B cell (primary cell): Measurements from ENCODE around the gene RERE.

Experiments used
- CTCF ChIP-seq: fragments of 200-600 bp; IDR thresholded peaks from one replicate; pipeline ENCODE4 v1.8.0; 2022; ENCODE audit warnings: antibody characterized with exemption, mild to moderate bottlenecking
- EZH2 ChIP-seq: IDR thresholded peaks from 2 replicates; pipeline ENCODE4 v1.6.1; 2012; ENCODE audit warnings: borderline replicate concordance, low read depth, mild to moderate bottlenecking, moderate library complexity, low read length; ENCODE audit not compliant: insufficient read depth, poor library complexity, severe bottlenecking

- TF ChIP-seq CTCF (no peak), EZH2 (no peak)
Measured at GRCh38 chr1:8421721-8422120, 395.7 kb downstream of the RERE start.
